Mammary epithelial cell (primary cell): ENCODE measurements around the gene SLC22A14.

ENCODE experiments used
- CTCF ChIP-seq, 2 donors: IDR thresholded peaks in 1 of 2; conservative IDR thresholded peaks in 1 of 2; 2 replicates each; pipeline ENCODE4 v1.5.1; 2011 to 2012; ENCODE audit warnings: inconsistent platforms in 2 of 2, low read length in 2 of 2, mild to moderate bottlenecking in 2 of 2, control low read depth in 1 of 2, low read depth in 1 of 2; ENCODE audit not compliant: insufficient read depth in 1 of 2; ENCODE audit errors: extremely low read depth in 1 of 2
- EZH2 ChIP-seq: IDR thresholded peaks from 2 replicates; pipeline ENCODE4 v1.6.1; 2012; ENCODE audit warnings: low read length, inconsistent platforms, borderline replicate concordance

GRCh38 chr3:38275658-38276057, 6.4 kb upstream of the SLC22A14 start:
- no peak for TF ChIP-seq CTCF (conservative IDR thresholded peaks at IDR 0.05 in 1 of 2, IDR thresholded peaks at IDR 0.05 in 1 of 2; ENCODE audit: extremely low read depth in 1 of 2, insufficient read depth in 1 of 2, low read depth in 1 of 2, low read length in 2 of 2)
- no peak for TF ChIP-seq EZH2
